ENCODE results near the gene MPP2.

DNA sequence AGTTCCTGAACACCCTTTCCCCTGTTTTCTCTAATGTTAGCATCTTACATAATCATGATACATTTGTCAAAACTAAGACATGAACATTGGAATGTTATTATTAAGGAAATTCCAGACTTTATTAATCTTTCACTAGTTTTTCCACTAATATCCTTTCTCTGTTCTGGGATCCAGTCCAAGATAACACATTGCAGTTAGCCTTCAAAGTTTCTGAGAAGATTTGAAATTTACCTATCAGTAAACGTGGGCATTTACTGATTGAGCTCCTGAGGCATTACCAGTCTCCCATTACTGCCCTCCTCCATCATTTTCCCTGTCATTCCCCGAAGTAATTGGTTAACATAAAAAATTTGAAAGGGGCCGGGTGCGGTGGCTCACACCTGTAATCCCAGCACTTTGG lies 66.1 kb downstream of the MPP2 start:
- TF ChIP-seq, protein P1, sequence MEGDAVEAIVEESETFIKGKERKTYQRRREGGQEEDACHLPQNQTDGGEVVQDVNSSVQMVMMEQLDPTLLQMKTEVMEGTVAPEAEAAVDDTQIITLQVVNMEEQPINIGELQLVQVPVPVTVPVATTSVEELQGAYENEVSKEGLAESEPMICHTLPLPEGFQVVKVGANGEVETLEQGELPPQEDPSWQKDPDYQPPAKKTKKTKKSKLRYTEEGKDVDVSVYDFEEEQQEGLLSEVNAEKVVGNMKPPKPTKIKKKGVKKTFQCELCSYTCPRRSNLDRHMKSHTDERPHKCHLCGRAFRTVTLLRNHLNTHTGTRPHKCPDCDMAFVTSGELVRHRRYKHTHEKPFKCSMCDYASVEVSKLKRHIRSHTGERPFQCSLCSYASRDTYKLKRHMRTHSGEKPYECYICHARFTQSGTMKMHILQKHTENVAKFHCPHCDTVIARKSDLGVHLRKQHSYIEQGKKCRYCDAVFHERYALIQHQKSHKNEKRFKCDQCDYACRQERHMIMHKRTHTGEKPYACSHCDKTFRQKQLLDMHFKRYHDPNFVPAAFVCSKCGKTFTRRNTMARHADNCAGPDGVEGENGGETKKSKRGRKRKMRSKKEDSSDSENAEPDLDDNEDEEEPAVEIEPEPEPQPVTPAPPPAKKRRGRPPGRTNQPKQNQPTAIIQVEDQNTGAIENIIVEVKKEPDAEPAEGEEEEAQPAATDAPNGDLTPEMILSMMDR (conservative IDR thresholded peaks at IDR 0.05; ENCODE audit: low read length), result no peak
- TF ChIP-seq EZH2phosphoT487 (IDR thresholded peaks at IDR 0.05; ENCODE audit: borderline replicate concordance, low read depth, low read length), result no peak
